ENCODE results near the gene VSIG10L2.

GRCh38 chr11:125980436-125980835 lies 34.6 kb downstream of the VSIG10L2 start:
- TF ChIP-seq POLR2A (IDR thresholded peaks at IDR 0.05; ENCODE audit: borderline replicate concordance, extremely low read depth, insufficient read depth, insufficient read length) (no peak), CTCF (IDR thresholded peaks at IDR 0.05 in 2 of 3, conservative IDR thresholded peaks at IDR 0.05 in 1 of 3; ENCODE audit: borderline replicate concordance in 1 of 3, insufficient read depth in 1 of 3, low read depth in 2 of 3, low read length in 2 of 3) (no peak), EZH2 (IDR thresholded peaks at IDR 0.05) (no peak), POLR2AphosphoS5 (IDR thresholded peaks at IDR 0.05; ENCODE audit: low read depth, low read length) (no peak)
